Activated CD4-positive, alpha-beta memory T cell treated with anti-CD3 and anti-CD28 coated beads, Interleukin-2, amount 10 ng/mL, durations not matched to agents 7 days and 5 days (primary cell): ENCODE measurements around the gene FLACC1. TPM values are rescaled to one million over a fixed set of nuclear protein-coding genes. Genes with fewer than 3 reads are reported as not detected.

Experiments used
- CTCF ChIA-PET: fragments of 350-600 bp; sonication (Branson Sonifier 250); formaldehyde crosslinking; loops from one replicate; lab custom pipeline; 2021; ENCODE audit warnings: antibody characterized with exemption, inconsistent platforms; lab: Charles Lee
- POLR2A ChIA-PET: fragments of 350-600 bp; sonication (Branson Sonifier 250); formaldehyde crosslinking; loops from one replicate; lab custom pipeline; 2021; ENCODE audit warnings: antibody characterized with exemption; lab: Charles Lee
- DNase-seq: peaks from one replicate; pipeline ENCODE4 v3.0.0-alpha.2; 2020
- H3K27ac Mint-ChIP-seq: one replicate; pipeline ENCODE4 v1.8.0; 2021; ENCODE audit warnings: mild to moderate bottlenecking, mixed read lengths
- H3K27me3 Mint-ChIP-seq: one replicate; pipeline ENCODE4 v1.8.0; 2021; ENCODE audit warnings: mixed read lengths
- H3K36me3 Mint-ChIP-seq: one replicate; pipeline ENCODE4 v1.8.0; 2021; ENCODE audit warnings: low read depth, mixed read lengths
- H3K4me1 Mint-ChIP-seq: one replicate; pipeline ENCODE4 v1.8.0; 2021; ENCODE audit warnings: mixed read lengths
- H3K4me3 Mint-ChIP-seq: one replicate; pipeline ENCODE4 v1.8.0; 2021; ENCODE audit warnings: mild to moderate bottlenecking, mixed read lengths
- H3K9me3 Mint-ChIP-seq: one replicate; pipeline ENCODE4 v1.8.0; 2021; ENCODE audit warnings: mixed read lengths
- total RNA-seq, 2 experiments: library from RNA; stranded (reverse); gene quantifications; one replicate each; pipeline ENCODE4 v1.2.3, GENCODE V29; 2021

FLACC1 gene
- total RNA-seq, 2 experiments from 2014 or later = 2.7 to 3.1 TPM

DNA sequence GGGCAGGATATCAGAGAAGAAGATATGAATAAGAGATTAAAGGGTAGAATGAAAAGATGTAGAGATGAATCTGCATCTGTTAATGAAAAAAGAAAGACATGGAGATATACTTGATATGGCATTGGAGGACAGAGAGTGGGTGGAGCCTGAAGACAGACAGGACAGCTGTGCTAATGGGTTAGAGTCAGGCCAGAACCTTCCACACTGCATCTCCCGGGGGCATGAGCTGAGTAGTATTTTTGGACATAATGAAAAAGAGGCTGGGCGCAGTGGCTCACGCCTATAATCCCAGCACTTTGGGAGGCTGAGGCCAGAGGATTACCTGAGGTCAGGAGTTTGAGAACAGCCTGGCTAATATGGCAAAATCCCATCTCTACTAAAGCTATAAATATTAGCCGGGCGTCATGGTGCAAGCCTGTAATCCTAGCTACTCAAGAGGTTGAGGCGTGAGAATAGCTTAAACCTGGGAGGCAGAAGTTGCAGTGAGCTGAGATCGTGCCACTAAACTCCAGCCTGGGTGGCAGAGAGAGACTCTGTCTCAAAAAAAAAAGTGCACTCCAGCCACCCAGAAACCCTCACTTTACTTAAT lies 11.4 kb downstream of the FLACC1 start:
- Mint-ChIP-seq H3K9me3 (peaks cover 6% of the 10 kb centered on the region), H3K4me1 (peaks cover 10% of the 10 kb centered on the region), H3K27ac (no peak overlapping the region), H3K27me3 (no peaks in the 10 kb centered on the region), H3K36me3 (peaks cover 27% of the 10 kb centered on the region), H3K4me3 (no peak overlapping the region)
- POLR2A ChIA-PET = no interaction called here
- CTCF ChIA-PET = no interaction called here
- no peak for DNase-seq

GRCh38 chr2:201344663-201345366 lies 12.3 kb downstream of the FLACC1 start:
- H3K4me3 Mint-ChIP-seq = no peak overlapping the region
- peaks cover 19% of the 10 kb centered on the region for H3K4me1 Mint-ChIP-seq

GRCh38 chr2:201343559-201343958 lies 13.6 kb downstream of the FLACC1 start:
- peaks cover 19% of the 10 kb centered on the region for H3K9me3 Mint-ChIP-seq
- peaks cover 31% of the 10 kb centered on the region for H3K4me1 Mint-ChIP-seq
- H3K27me3 Mint-ChIP-seq = no peaks in the 10 kb centered on the region
- CTCF ChIA-PET = interaction anchor here (1.1 to 2.1 kb wide), 2 partner anchors 13 to 21 kb away, joined by 3 to 5 read pairs; no protein-coding TSS in a partner anchor
- no peak overlapping the region for H3K27ac Mint-ChIP-seq
- H3K36me3 Mint-ChIP-seq = peaks cover 44% of the 10 kb centered on the region
- POLR2A ChIA-PET = interaction anchor here (0.8 to 1.0 kb wide), 2 partner anchors 9 to 83 kb away, joined by 3 to 4 read pairs; partner anchors contain the start of gene CASP8
- no peak overlapping the region for H3K4me3 Mint-ChIP-seq
- DNase-seq = no peak

More at GRCh38 chr2:201344663-201345366, 12.3 kb downstream of the FLACC1 start:
- no peak for DNase-seq
- peaks cover 11% of the 10 kb centered on the region for H3K9me3 Mint-ChIP-seq
- no peak overlapping the region for H3K27ac Mint-ChIP-seq
- peaks cover 32% of the 10 kb centered on the region for H3K36me3 Mint-ChIP-seq
- no peaks in the 10 kb centered on the region for H3K27me3 Mint-ChIP-seq
- ChIA-PET POLR2A (interaction anchor here (1.0 kb wide), 1 partner anchor 8 kb away, joined by 3 read pairs; no protein-coding TSS in a partner anchor), CTCF (interaction anchor here (1.1 to 2.1 kb wide), 2 partner anchors 15 to 19 kb away, joined by 3 to 5 read pairs; no protein-coding TSS in a partner anchor)

DNA sequence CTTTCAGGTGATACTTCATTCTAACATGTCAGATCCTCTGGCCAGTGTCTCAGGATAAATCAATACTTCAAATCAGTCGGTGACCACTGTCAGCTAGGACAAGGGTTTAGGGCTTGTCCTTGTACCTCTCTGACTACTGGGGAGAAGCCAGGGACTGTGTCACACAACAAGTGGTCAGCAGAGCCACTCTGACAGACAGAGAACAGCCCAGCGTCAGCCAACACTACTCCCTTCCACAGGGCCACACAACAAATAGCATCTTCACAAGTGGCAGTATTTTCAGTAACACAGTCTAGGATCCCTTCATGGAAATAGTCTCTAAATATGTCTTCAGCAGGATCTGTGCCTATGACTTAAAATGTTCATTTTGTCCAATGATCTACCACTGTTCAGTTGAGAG lies 14.2 kb downstream of the FLACC1 start:
- Mint-ChIP-seq H3K9me3 (peaks cover 22% of the 10 kb centered on the region), H3K4me1 (peaks cover 31% of the 10 kb centered on the region), H3K27ac (no peak overlapping the region), H3K27me3 (no peaks in the 10 kb centered on the region), H3K36me3 (peaks cover 50% of the 10 kb centered on the region), H3K4me3 (no peak overlapping the region)
- ChIA-PET POLR2A (no interaction called here), CTCF (interaction anchor here (2.1 kb wide), 1 partner anchor 21 kb away, joined by 5 read pairs; no protein-coding TSS in a partner anchor)
- no peak for DNase-seq

DNA sequence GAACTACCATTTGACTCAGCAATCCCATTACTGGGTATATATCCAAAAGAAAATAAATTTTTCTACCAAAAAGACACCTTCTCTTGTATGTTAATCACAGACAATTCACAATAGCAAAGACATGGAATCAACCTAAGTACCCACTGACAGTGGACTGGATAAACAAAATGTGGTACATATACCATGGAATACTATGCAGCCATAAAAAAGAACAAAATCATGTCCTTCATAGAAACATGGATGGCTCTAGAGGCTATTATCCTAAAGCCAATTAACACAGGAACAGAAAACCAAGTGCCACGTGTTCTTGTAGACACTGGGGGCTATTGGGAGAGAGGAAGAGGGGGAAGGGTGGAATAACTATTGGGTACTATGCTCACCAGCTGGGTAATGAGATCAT lies 27.7 kb downstream of the FLACC1 start:
- ChIA-PET CTCF (interaction anchor here (1.3 kb wide), 1 partner anchor 31 kb away, joined by 3 read pairs; no protein-coding TSS in a partner anchor), POLR2A (no interaction called here)
- peaks cover 19% of the 10 kb centered on the region for H3K9me3 Mint-ChIP-seq
- H3K27me3 Mint-ChIP-seq = no peaks in the 10 kb centered on the region
- H3K36me3 Mint-ChIP-seq = peaks cover 21% of the 10 kb centered on the region
- H3K4me3 Mint-ChIP-seq = no peak overlapping the region
- H3K4me1 Mint-ChIP-seq = peaks cover 10% of the 10 kb centered on the region
- H3K27ac Mint-ChIP-seq = no peak overlapping the region
- no peak for DNase-seq

DNA sequence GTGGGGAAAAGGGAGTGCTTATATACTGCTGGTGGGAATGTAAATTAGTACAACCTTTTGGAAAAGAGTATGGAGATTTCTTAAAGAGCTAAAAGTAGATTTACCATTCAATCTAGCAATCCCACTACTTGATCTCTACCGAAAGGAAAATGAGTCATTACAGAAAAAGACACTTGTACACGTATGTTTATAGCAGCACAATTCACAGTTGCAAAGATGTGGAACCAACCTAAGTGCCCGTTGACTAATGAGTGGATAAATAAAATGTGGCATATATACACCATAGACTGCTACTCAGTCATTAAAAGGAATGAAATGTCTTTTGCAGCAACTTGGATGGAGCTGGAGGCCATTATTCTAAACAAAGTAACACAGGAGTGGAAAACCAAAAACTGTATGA lies 29.5 kb downstream of the FLACC1 start:
- H3K4me1 Mint-ChIP-seq = peaks cover 10% of the 10 kb centered on the region
- CTCF ChIA-PET = no interaction called here
- peaks cover 26% of the 10 kb centered on the region for H3K36me3 Mint-ChIP-seq
- H3K4me3 Mint-ChIP-seq = no peak overlapping the region
- H3K27ac Mint-ChIP-seq = no peak overlapping the region
- POLR2A ChIA-PET = interaction anchor here (1.1 kb wide), 1 partner anchor 67 kb away, joined by 3 read pairs; the partner anchor contains the start of gene CASP8
- DNase-seq = no peak
- H3K27me3 Mint-ChIP-seq = no peaks in the 10 kb centered on the region
- H3K9me3 Mint-ChIP-seq = peaks cover 28% of the 10 kb centered on the region

DNA sequence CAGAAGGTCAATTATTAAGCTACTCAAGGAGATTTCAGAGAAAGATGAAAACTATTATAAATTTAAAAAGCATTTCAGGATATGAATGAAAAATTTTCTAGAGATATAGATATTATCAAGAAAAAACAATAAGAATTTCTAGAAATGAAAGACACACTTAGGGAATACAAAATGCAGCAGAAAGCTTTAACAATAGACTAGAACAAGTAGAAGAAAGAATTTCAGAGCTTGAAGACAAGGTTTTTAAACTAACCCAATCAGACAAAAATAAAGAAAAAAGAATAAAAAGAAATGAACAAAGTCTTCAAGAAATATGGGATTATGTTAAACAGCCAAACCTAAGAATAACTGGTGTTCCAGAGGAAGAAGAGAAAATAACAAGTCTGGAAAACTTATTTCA lies 34.4 kb downstream of the FLACC1 start:
- DNase-seq = no peak
- POLR2A ChIA-PET = no interaction called here
- H3K27ac Mint-ChIP-seq = no peak overlapping the region
- peaks cover 43% of the 10 kb centered on the region for H3K9me3 Mint-ChIP-seq
- H3K27me3 Mint-ChIP-seq = no peaks in the 10 kb centered on the region
- H3K4me1 Mint-ChIP-seq = peaks cover 8% of the 10 kb centered on the region
- peaks cover 42% of the 10 kb centered on the region for H3K36me3 Mint-ChIP-seq
- H3K4me3 Mint-ChIP-seq = no peak overlapping the region
- CTCF ChIA-PET = no interaction called here

GRCh38 chr2:201320701-201321100 lies 36.4 kb downstream of the FLACC1 start:
- Mint-ChIP-seq H3K4me1 (no peaks in the 10 kb centered on the region), H3K9me3 (peaks cover 35% of the 10 kb centered on the region), H3K36me3 (peaks cover 46% of the 10 kb centered on the region), H3K27me3 (no peaks in the 10 kb centered on the region), H3K27ac (no peak overlapping the region), H3K4me3 (no peak overlapping the region)
- ChIA-PET CTCF (no interaction called here), POLR2A (no interaction called here)
- DNase-seq = no peak

- H3K4me1 Mint-ChIP-seq = no peaks in the 10 kb centered on the region
- H3K4me3 Mint-ChIP-seq = no peak overlapping the region
Observed at GRCh38 chr2:201320257-201320656, 36.9 kb downstream of the FLACC1 start.

GRCh38 chr2:201319511-201319910 lies 37.6 kb downstream of the FLACC1 start:
- no peak overlapping the region for H3K27ac Mint-ChIP-seq
- H3K36me3 Mint-ChIP-seq = peaks cover 41% of the 10 kb centered on the region
- no peak overlapping the region for H3K4me3 Mint-ChIP-seq
- DNase-seq = no peak
- no peaks in the 10 kb centered on the region for H3K27me3 Mint-ChIP-seq
- H3K9me3 Mint-ChIP-seq = peaks cover 40% of the 10 kb centered on the region
- ChIA-PET POLR2A (no interaction called here), CTCF (no interaction called here)
- H3K4me1 Mint-ChIP-seq = no peaks in the 10 kb centered on the region

More at GRCh38 chr2:201320257-201320656, 36.9 kb downstream of the FLACC1 start:
- Mint-ChIP-seq H3K9me3 (peaks cover 35% of the 10 kb centered on the region), H3K36me3 (peaks cover 42% of the 10 kb centered on the region), H3K27me3 (no peaks in the 10 kb centered on the region), H3K27ac (no peak overlapping the region)
- no peak for DNase-seq
- CTCF ChIA-PET = no interaction called here
- POLR2A ChIA-PET = no interaction called here

- no peak overlapping the region for H3K4me3 Mint-ChIP-seq
- H3K27ac Mint-ChIP-seq = no peak overlapping the region
- no peaks in the 10 kb centered on the region for H3K27me3 Mint-ChIP-seq
- H3K36me3 Mint-ChIP-seq = peaks cover 52% of the 10 kb centered on the region
- peaks cover 29% of the 10 kb centered on the region for H3K9me3 Mint-ChIP-seq
- DNase-seq = no peak
- POLR2A ChIA-PET = no interaction called here
- CTCF ChIA-PET = no interaction called here
- H3K4me1 Mint-ChIP-seq = no peaks in the 10 kb centered on the region
Observed at GRCh38 chr2:201313362-201313761, 43.8 kb downstream of the FLACC1 start.

DNA sequence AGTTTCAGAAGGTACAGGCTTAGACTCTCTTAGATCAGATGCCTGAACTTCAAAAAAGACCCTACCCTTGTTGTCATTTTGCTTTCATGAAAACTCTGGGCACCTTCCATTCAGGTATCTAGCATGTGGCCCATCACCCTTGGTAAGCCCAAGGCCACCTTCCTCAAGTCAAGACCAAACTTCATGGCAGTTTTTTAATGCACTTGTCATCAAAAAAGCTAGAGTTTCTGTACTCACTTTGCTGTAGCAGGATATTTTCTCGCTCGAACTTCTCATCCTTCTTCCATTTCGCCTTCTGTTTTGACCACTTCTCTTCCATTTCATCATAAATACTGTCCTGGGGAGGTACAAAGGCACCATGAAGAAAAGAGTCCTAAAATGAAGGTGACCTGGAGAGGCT lies 48.2 kb downstream of the FLACC1 start:
- CTCF ChIA-PET = no interaction called here
- no peak for DNase-seq
- Mint-ChIP-seq H3K36me3 (peaks cover 66% of the 10 kb centered on the region), H3K4me3 (no peak overlapping the region), H3K4me1 (no peaks in the 10 kb centered on the region), H3K9me3 (peaks cover 22% of the 10 kb centered on the region), H3K27me3 (no peaks in the 10 kb centered on the region), H3K27ac (no peak overlapping the region)
- POLR2A ChIA-PET = interaction anchor here (0.8 kb wide), 1 partner anchor 74 kb away, joined by 3 read pairs; no protein-coding TSS in a partner anchor

DNA sequence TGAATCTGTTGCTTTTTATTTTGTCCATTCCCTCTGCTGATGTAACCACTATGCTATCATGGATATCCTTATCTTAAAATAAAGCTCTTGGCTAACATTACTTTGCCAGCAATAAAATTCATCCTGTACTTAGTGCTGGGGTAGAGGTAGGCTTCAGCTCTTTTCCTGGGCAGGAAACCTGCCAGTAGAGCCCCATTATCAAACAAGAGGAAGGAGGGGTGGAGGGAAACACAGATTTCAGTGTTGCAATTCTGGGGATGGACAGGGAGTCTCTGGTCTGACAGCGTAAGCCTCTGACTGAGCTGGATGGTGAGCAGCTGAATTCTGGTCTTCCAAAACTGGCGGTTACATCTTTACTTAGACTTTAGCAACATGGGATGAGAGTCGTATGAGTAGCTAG lies 49.3 kb downstream of the FLACC1 start:
- ChIA-PET POLR2A (interaction anchor here (0.6 kb wide), 1 partner anchor 234 kb away, joined by 3 read pairs; no protein-coding TSS in a partner anchor), CTCF (no interaction called here)
- H3K4me1 Mint-ChIP-seq = no peaks in the 10 kb centered on the region
- H3K4me3 Mint-ChIP-seq = no peak overlapping the region
- peaks cover 13% of the 10 kb centered on the region for H3K9me3 Mint-ChIP-seq
- peaks cover 65% of the 10 kb centered on the region for H3K36me3 Mint-ChIP-seq
- no peak for DNase-seq
- no peaks in the 10 kb centered on the region for H3K27me3 Mint-ChIP-seq
- H3K27ac Mint-ChIP-seq = no peak overlapping the region
